Common myeloid progenitor, CD34-positive (primary cell): ENCODE data around the gene CNN2.

Experiments used
- CTCF ChIA-PET: fragments of 350-600 bp; sonication (Branson Sonifier 250); formaldehyde crosslinking; loops from one replicate; lab custom pipeline; 2021; ENCODE audit warnings: antibody characterized with exemption; lab: Charles Lee
- POLR2A ChIA-PET: fragments of 350-600 bp; sonication (Branson Sonifier 250); formaldehyde crosslinking; loops from one replicate; lab custom pipeline; 2021; ENCODE audit warnings: antibody characterized with exemption; lab: Charles Lee
- DNase-seq, 3 donors: peaks; one replicate each; pipeline versions ENCODE4 v3.0.0 to v3.0.0-alpha.2; 2013
- H3K27ac ChIP-seq, 2 experiments: 1 replicate in 1 of 2; 2 replicates in 1 of 2; pipeline ENCODE4 v1.7.0; 2013; ENCODE audit warnings: inconsistent platforms in 2 of 2, low read length in 2 of 2, mild to moderate bottlenecking in 2 of 2, low read depth in 1 of 2, moderate library complexity in 1 of 2; ENCODE audit not compliant: severe bottlenecking in 2 of 2, insufficient read depth in 1 of 2, poor library complexity in 1 of 2
- H3K27me3 ChIP-seq, 5 experiments: replicated peaks in 2 of 5; 1 replicate in 3 of 5; 2 replicates in 2 of 5; pipeline versions ENCODE4 v1.6.1 to v1.7.0; 2013; ENCODE audit warnings: low read length in 4 of 5, mild to moderate bottlenecking in 2 of 5, moderate library complexity in 2 of 5, inconsistent platforms in 1 of 5; ENCODE audit not compliant: insufficient read depth in 5 of 5, control insufficient read depth in 4 of 5
- H3K36me3 ChIP-seq, 4 experiments: 1 replicate in 2 of 4; 2 replicates in 2 of 4; pipeline versions ENCODE4 v1.6.1 to v1.7.0; 2013; ENCODE audit warnings: low read length in 3 of 4, control low read depth in 1 of 4, mild to moderate bottlenecking in 1 of 4; ENCODE audit not compliant: control insufficient read depth in 4 of 4, insufficient read depth in 4 of 4
- H3K4me1 ChIP-seq, 4 experiments: 1 replicate in 3 of 4; 2 replicates in 1 of 4; pipeline versions ENCODE4 v1.6.1 to v1.7.1; 2013; ENCODE audit warnings: low read length in 3 of 4, mild to moderate bottlenecking in 3 of 4, control low read depth in 1 of 4, inconsistent platforms in 1 of 4, moderate library complexity in 1 of 4; ENCODE audit not compliant: control insufficient read depth in 4 of 4, insufficient read depth in 4 of 4; ENCODE audit errors: control extremely low read depth in 1 of 4
- H3K4me3 ChIP-seq, 7 experiments: 1 replicate in 4 of 7; 2 replicates in 3 of 7; pipeline versions ENCODE4 v1.5.1 to v1.7.0; 2013; ENCODE audit warnings: mild to moderate bottlenecking in 7 of 7, low read length in 6 of 7, moderate library complexity in 6 of 7, inconsistent platforms in 2 of 7, low read depth in 2 of 7, control low read depth in 1 of 7; ENCODE audit not compliant: insufficient read depth in 4 of 7, control insufficient read depth in 1 of 7; ENCODE audit errors: extremely low read depth in 1 of 7
- H3K9me3 ChIP-seq, 5 experiments: 1 replicate in 4 of 5; 2 replicates in 1 of 5; pipeline versions ENCODE4 v1.6.1 to v1.7.1; 2013; ENCODE audit warnings: low read length in 4 of 5, mild to moderate bottlenecking in 2 of 5, inconsistent platforms in 1 of 5, low read depth in 1 of 5, moderate library complexity in 1 of 5; ENCODE audit not compliant: control insufficient read depth in 4 of 5, insufficient read depth in 2 of 5; ENCODE audit errors: control extremely low read depth in 1 of 5
- WGBS: methylation state at CpG from one replicate; pipeline ENCODE4 v1.1.5; 2013; ENCODE audit not compliant: insufficient coverage; 5-methylcytosine and 5-hydroxymethylcytosine counted together

Gene CNN2

GRCh38 chr19:1063030-1063908 lies 36.9 kb downstream of the CNN2 start:
- H3K27ac ChIP-seq: no peak overlapping the region
- WGBS: 90% methylated on average over 18 of the region's 37 CpGs
- peaks cover 0 to 13% (median 7%) of the 10 kb centered on the region in 5 experiments for H3K9me3 ChIP-seq
- peak; percentile 61 to 72 (median 67) for DNase-seq
- no peaks in the 10 kb centered on the region for H3K27me3 ChIP-seq
- H3K4me1 ChIP-seq: peaks cover 0 to 34% (median 27%) of the 10 kb centered on the region in 4 experiments
- POLR2A ChIA-PET: no interaction called here
- no peak overlapping the region for H3K4me3 ChIP-seq
- CTCF ChIA-PET: interaction anchor here (0.6 to 3.8 kb wide), 5 partner anchors 10 to 50 kb away, joined by 3 to 18 read pairs (median 4); partner anchors contain the start of gene ABCA7
- H3K36me3 ChIP-seq: peaks cover 0 to 10% (median 7%) of the 10 kb centered on the region in 4 experiments

- ChIA-PET CTCF (interaction anchor here (0.6 to 4.9 kb wide), 18 partner anchors 7 to 158 kb away, joined by 3 to 34 read pairs (median 4); partner anchors contain the start of gene ABCA7), POLR2A (interaction anchor here (1.3 to 1.5 kb wide), 3 partner anchors 23 to 37 kb away, joined by 3 to 5 read pairs (median 4); no protein-coding TSS in a partner anchor)
- peaks cover 0 to 42% (median 35%) of the 10 kb centered on the region in 4 experiments for H3K4me1 ChIP-seq
Measured at GRCh38 chr19:1063909-1064660, 37.7 kb downstream of the CNN2 start.

GRCh38 chr19:1064661-1065605 lies 38.5 kb downstream of the CNN2 start:
- H3K9me3 ChIP-seq: peaks cover 0 to 2% (median 0%) of the 10 kb centered on the region in 5 experiments
- H3K4me1 ChIP-seq: peaks cover 0 to 51% (median 43%) of the 10 kb centered on the region in 4 experiments
- H3K36me3 ChIP-seq: peaks cover 0 to 4% (median 3%) of the 10 kb centered on the region in 4 experiments
- H3K4me3 ChIP-seq: peak overlapping the region in 1 of 7 experiments; percentile 10
- POLR2A ChIA-PET: interaction anchor here (1.3 to 1.5 kb wide), 4 partner anchors 10 to 38 kb away, joined by 3 to 5 read pairs (median 4); no protein-coding TSS in a partner anchor
- H3K27me3 ChIP-seq: no peaks in the 10 kb centered on the region
- WGBS: 15% methylated on average over 49 of the region's 60 CpGs
- H3K27ac ChIP-seq: no peak overlapping the region
- DNase-seq: peak; percentile 74 to 78 (median 77)
- CTCF ChIA-PET: interaction anchor here (0.8 to 4.9 kb wide), 18 partner anchors 8 to 158 kb away, joined by 3 to 34 read pairs (median 4); partner anchors contain the start of gene ABCA7

More at GRCh38 chr19:1063909-1064660, 37.7 kb downstream of the CNN2 start:
- Histone ChIP-seq H3K27ac (no peak overlapping the region), H3K9me3 (peaks cover 0 to 5% (median 0%) of the 10 kb centered on the region in 5 experiments), H3K27me3 (no peaks in the 10 kb centered on the region), H3K4me3 (no peak overlapping the region), H3K36me3 (peaks cover 0 to 3% (median 3%) of the 10 kb centered on the region in 4 experiments)
- no peak for DNase-seq
- WGBS: 93% methylated on average over 27 of the region's 37 CpGs

- no peak overlapping the region for H3K27ac ChIP-seq
- ChIA-PET CTCF (interaction anchor here (0.9 to 4.9 kb wide), 8 partner anchors 9 to 34 kb away, joined by 3 to 34 read pairs (median 4); partner anchors contain the start of gene ABCA7), POLR2A (interaction anchor here (1.3 to 1.5 kb wide), 3 partner anchors 9 to 24 kb away, joined by 3 to 5 read pairs (median 4); no protein-coding TSS in a partner anchor)
- peaks cover 0 to 9% (median 5%) of the 10 kb centered on the region in 4 experiments for H3K36me3 ChIP-seq
- WGBS: 92% methylated on average over 13 of the region's 17 CpGs
- H3K9me3 ChIP-seq: peaks cover 0 to 2% (median 0%) of the 10 kb centered on the region in 5 experiments
- peaks cover 0 to 55% (median 48%) of the 10 kb centered on the region in 4 experiments for H3K4me1 ChIP-seq
- no peaks in the 10 kb centered on the region for H3K27me3 ChIP-seq
- DNase-seq: no peak
- H3K4me3 ChIP-seq: peak overlapping the region in 2 of 7 experiments; percentile 10 to 13
Measured at GRCh38 chr19:1065606-1066109, 39.2 kb downstream of the CNN2 start.

- ChIA-PET POLR2A (interaction anchor here (1.0 to 1.8 kb wide), 6 partner anchors 8 to 47 kb away, joined by 3 to 9 read pairs (median 3); partner anchors contain the start of genes ABCA7 and RNU6-2), CTCF (interaction anchor here (0.9 to 4.9 kb wide), 5 partner anchors 11 to 29 kb away, joined by 3 to 34 read pairs (median 18); partner anchors contain the start of gene ABCA7)
- Histone ChIP-seq H3K9me3 (no peaks in the 10 kb centered on the region), H3K4me1 (peaks cover 0 to 56% (median 50%) of the 10 kb centered on the region in 4 experiments), H3K27ac (no peak overlapping the region), H3K36me3 (peaks cover 0 to 11% (median 9%) of the 10 kb centered on the region in 4 experiments), H3K27me3 (no peaks in the 10 kb centered on the region), H3K4me3 (peak overlapping the region in 6 of 7 experiments; percentile 58 to 91 (median 82))
- 40% methylated on average over 17 of the region's 17 CpGs for WGBS
- peak in 1 of 3 donors; percentile 38 for DNase-seq
Measured at GRCh38 chr19:1066251-1066747, 39.9 kb downstream of the CNN2 start.
